Measurements from ENCODE around the gene TTC23L.

The TTC23L gene

GRCh38 chr5:34844999-34845398 lies 6.0 kb downstream of the TTC23L start:
- Mint-ChIP-seq H3K4me3 (no peak overlapping the region), H3K27ac (no peak overlapping the region), H3K27me3 (ENCODE audit: low read depth) (peaks cover 14% of the 10 kb centered on the region), H3K4me1 (ENCODE audit: low read depth) (no peaks in the 10 kb centered on the region), H3K9me3 (no peaks in the 10 kb centered on the region), H3K36me3 (ENCODE audit: low read depth) (no peaks in the 10 kb centered on the region)
- DNase-seq (ENCODE audit: low spot score): no peak

DNA sequence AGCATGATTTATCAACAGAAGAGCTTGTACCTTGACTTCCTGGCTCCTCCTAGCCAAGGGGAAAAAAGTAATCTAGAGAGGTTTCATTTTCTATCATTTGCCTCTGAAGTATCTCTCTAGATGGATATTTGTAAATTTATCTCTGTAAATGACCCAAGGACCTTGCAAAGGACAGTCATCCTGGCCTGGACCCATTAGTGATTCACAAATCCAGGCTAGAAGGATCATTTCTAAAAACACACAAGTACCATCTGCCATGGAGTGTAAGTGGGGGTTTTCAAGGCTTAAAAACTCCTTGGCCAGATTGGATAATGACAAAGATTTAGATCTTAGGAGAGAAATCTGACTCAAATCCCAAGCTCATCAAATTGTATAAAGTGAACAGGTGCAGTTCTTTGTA lies 8.1 kb downstream of the TTC23L start:
- H3K27ac Mint-ChIP-seq: no peak overlapping the region
- H3K27me3 Mint-ChIP-seq (ENCODE audit: low read depth): peaks cover 11% of the 10 kb centered on the region
- no peaks in the 10 kb centered on the region for H3K4me1 Mint-ChIP-seq (ENCODE audit: low read depth)
- H3K9me3 Mint-ChIP-seq: no peaks in the 10 kb centered on the region
- no peak for DNase-seq (ENCODE audit: low spot score)
- no peak overlapping the region for H3K4me3 Mint-ChIP-seq
- H3K36me3 Mint-ChIP-seq (ENCODE audit: low read depth): no peaks in the 10 kb centered on the region

GRCh38 chr5:34847552-34847951 lies 8.6 kb downstream of the TTC23L start:
- no peaks in the 10 kb centered on the region for H3K4me1 Mint-ChIP-seq (ENCODE audit: low read depth)
- DNase-seq (ENCODE audit: low spot score): no peak
- H3K9me3 Mint-ChIP-seq: no peaks in the 10 kb centered on the region
- H3K27ac Mint-ChIP-seq: no peak overlapping the region
- H3K36me3 Mint-ChIP-seq (ENCODE audit: low read depth): no peaks in the 10 kb centered on the region
- H3K27me3 Mint-ChIP-seq (ENCODE audit: low read depth): peaks cover 11% of the 10 kb centered on the region
- no peak overlapping the region for H3K4me3 Mint-ChIP-seq

DNA sequence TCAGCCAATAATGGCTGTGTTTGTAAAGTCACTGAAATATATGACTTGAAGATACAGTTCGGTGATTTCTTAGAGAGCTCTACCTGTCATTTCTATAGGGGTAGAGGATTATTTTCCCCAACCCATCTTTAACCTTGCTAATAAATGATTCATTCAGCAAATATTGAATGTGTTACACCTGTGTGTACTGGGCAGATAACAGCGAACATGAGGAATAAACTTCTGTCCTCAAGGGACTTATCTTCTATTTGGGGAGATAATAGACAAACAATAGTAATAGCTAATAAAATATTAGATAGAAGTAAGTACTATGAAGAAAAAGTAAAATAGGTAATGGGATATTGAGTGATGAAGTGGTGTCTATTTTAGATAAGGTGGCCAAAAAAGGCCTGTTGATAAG lies 9.3 kb downstream of the TTC23L start:
- Mint-ChIP-seq H3K27ac (no peak overlapping the region), H3K27me3 (ENCODE audit: low read depth) (peaks cover 11% of the 10 kb centered on the region), H3K9me3 (no peaks in the 10 kb centered on the region), H3K4me3 (no peak overlapping the region), H3K36me3 (ENCODE audit: low read depth) (no peaks in the 10 kb centered on the region), H3K4me1 (ENCODE audit: low read depth) (no peaks in the 10 kb centered on the region)
- DNase-seq (ENCODE audit: low spot score): no peak

- Mint-ChIP-seq H3K36me3 (ENCODE audit: low read depth) (no peaks in the 10 kb centered on the region), H3K4me1 (ENCODE audit: low read depth) (no peaks in the 10 kb centered on the region), H3K9me3 (no peaks in the 10 kb centered on the region), H3K4me3 (no peak overlapping the region), H3K27me3 (ENCODE audit: low read depth) (peaks cover 7% of the 10 kb centered on the region), H3K27ac (no peak overlapping the region)
- no peak for DNase-seq (ENCODE audit: low spot score)
These were observed 10.3 kb downstream of the TTC23L start for GRCh38 chr5:34849253-34849652.

GRCh38 chr5:34854459-34855174 lies 15.7 kb downstream of the TTC23L start:
- Mint-ChIP-seq H3K27me3 (ENCODE audit: low read depth) (no peaks in the 10 kb centered on the region), H3K36me3 (ENCODE audit: low read depth) (no peaks in the 10 kb centered on the region), H3K9me3 (no peaks in the 10 kb centered on the region), H3K27ac (no peak overlapping the region), H3K4me3 (no peak overlapping the region), H3K4me1 (ENCODE audit: low read depth) (no peaks in the 10 kb centered on the region)
- no peak for DNase-seq (ENCODE audit: low spot score)

DNA sequence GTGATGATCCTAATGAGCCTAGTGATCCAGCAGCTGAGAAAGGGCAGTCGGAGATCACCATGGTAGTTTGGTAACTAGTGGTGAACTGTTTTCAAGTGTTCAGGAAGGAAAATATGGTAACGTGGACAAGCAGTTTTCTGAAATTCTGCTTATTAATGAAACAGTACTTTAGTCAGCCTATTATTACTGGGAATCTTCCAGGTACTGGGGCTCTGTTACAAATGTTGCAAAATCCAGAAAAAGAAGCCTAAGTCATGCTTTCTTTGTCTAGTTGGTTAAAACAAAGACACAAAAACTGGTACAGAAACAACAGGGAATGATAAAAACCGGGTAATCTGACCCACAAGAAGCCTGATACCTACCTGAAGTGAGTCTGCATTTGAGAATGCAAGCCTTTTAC lies 18.2 kb downstream of the TTC23L start:
- no peak overlapping the region for H3K4me3 Mint-ChIP-seq
- no peak for DNase-seq (ENCODE audit: low spot score)
- H3K36me3 Mint-ChIP-seq (ENCODE audit: low read depth): no peaks in the 10 kb centered on the region
- H3K27me3 Mint-ChIP-seq (ENCODE audit: low read depth): no peaks in the 10 kb centered on the region
- H3K27ac Mint-ChIP-seq: no peak overlapping the region
- no peaks in the 10 kb centered on the region for H3K9me3 Mint-ChIP-seq
- H3K4me1 Mint-ChIP-seq (ENCODE audit: low read depth): no peaks in the 10 kb centered on the region

DNA sequence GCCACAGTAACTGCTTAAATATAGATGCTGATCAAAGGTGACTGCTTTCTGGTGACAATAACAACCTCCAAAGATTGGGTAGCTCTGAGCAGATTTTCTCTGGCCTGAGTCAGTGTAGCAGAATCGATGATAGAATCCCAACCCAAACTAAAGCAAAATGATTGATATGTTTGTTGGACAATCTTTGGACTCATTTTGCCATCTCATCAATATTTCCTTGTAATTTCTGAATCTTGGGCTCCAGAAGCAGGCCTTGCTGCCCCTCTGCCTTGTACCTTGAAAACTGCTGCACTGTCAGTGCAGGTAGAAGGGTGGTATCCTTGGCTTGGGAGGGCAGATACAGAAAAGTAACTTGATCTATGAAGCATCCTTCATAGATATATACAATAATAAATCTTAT lies 18.9 kb downstream of the TTC23L start:
- Mint-ChIP-seq H3K4me3 (no peak overlapping the region), H3K4me1 (ENCODE audit: low read depth) (no peaks in the 10 kb centered on the region), H3K27me3 (ENCODE audit: low read depth) (no peaks in the 10 kb centered on the region), H3K9me3 (no peaks in the 10 kb centered on the region), H3K27ac (no peak overlapping the region), H3K36me3 (ENCODE audit: low read depth) (no peaks in the 10 kb centered on the region)
- no peak for DNase-seq (ENCODE audit: low spot score)

GRCh38 chr5:34858790-34859189 lies 19.8 kb downstream of the TTC23L start:
- DNase-seq (ENCODE audit: low spot score): no peak
- no peaks in the 10 kb centered on the region for H3K36me3 Mint-ChIP-seq (ENCODE audit: low read depth)
- H3K27me3 Mint-ChIP-seq (ENCODE audit: low read depth): no peaks in the 10 kb centered on the region
- H3K9me3 Mint-ChIP-seq: no peaks in the 10 kb centered on the region
- no peaks in the 10 kb centered on the region for H3K4me1 Mint-ChIP-seq (ENCODE audit: low read depth)
- H3K4me3 Mint-ChIP-seq: no peak overlapping the region
- H3K27ac Mint-ChIP-seq: no peak overlapping the region

DNA sequence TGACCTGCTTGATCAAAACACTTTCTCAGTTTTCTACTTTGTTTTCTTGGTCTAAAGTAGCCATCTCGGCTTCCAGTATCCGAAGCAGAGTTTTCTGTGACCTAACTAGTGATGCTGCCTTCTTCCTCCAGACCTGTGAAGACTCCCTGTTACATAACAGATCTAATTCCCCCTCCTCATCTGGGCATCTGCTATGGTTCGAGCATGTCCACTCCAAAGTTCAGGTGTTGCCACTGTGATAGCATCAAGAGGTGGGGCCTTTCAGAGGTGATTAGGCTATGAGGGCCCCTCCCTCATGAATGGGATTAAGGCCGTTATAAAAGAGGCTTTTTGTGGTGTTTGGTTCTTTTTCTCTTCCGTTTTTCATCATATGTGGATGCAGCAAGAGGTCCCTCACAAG lies 20.3 kb downstream of the TTC23L start:
- no peak for DNase-seq (ENCODE audit: low spot score)
- H3K27ac Mint-ChIP-seq: no peak overlapping the region
- H3K4me1 Mint-ChIP-seq (ENCODE audit: low read depth): no peaks in the 10 kb centered on the region
- H3K27me3 Mint-ChIP-seq (ENCODE audit: low read depth): no peaks in the 10 kb centered on the region
- H3K9me3 Mint-ChIP-seq: no peaks in the 10 kb centered on the region
- H3K36me3 Mint-ChIP-seq (ENCODE audit: low read depth): no peaks in the 10 kb centered on the region
- no peak overlapping the region for H3K4me3 Mint-ChIP-seq

- no peaks in the 10 kb centered on the region for H3K27me3 Mint-ChIP-seq (ENCODE audit: low read depth)
- H3K9me3 Mint-ChIP-seq: no peaks in the 10 kb centered on the region
- H3K4me3 Mint-ChIP-seq: no peak overlapping the region
- no peaks in the 10 kb centered on the region for H3K36me3 Mint-ChIP-seq (ENCODE audit: low read depth)
- no peak for DNase-seq (ENCODE audit: low spot score)
- no peak overlapping the region for H3K27ac Mint-ChIP-seq
- H3K4me1 Mint-ChIP-seq (ENCODE audit: low read depth): no peaks in the 10 kb centered on the region
These were observed 25.0 kb downstream of the TTC23L start for GRCh38 chr5:34863946-34864345.

- H3K36me3 Mint-ChIP-seq (ENCODE audit: low read depth): no peaks in the 10 kb centered on the region
- H3K27me3 Mint-ChIP-seq (ENCODE audit: low read depth): no peaks in the 10 kb centered on the region
- H3K4me3 Mint-ChIP-seq: no peak overlapping the region
- no peaks in the 10 kb centered on the region for H3K4me1 Mint-ChIP-seq (ENCODE audit: low read depth)
- DNase-seq (ENCODE audit: low spot score): no peak
- no peaks in the 10 kb centered on the region for H3K9me3 Mint-ChIP-seq
- no peak overlapping the region for H3K27ac Mint-ChIP-seq
These were observed 26.1 kb downstream of the TTC23L start for GRCh38 chr5:34865091-34865490.

DNA sequence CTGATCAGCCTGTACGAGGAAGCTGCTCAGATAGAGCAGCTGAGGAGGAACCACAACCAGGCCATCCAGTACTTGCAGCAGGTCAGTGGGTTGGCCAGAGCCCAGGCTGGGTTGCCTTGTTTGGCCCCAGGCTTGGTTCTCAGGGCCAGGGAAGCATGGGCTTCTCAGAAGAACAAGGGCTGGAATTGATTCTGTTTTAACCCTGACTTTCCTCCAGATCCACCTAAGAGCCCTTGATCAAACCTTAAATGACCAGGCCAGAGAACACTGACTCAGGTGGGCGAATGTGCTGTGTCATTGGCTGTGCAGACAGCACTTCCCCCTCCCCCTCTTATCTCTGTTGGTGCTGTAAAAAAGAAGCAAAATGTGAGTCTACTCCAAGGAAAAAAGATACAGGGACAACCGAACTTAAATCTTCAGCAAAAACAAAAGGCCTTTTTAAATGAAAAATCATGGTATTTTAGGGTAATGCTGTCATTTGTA lies 28.1 kb downstream of the TTC23L start:
- H3K9me3 Mint-ChIP-seq: no peaks in the 10 kb centered on the region
- no peak for DNase-seq (ENCODE audit: low spot score)
- H3K4me1 Mint-ChIP-seq (ENCODE audit: low read depth): no peaks in the 10 kb centered on the region
- H3K4me3 Mint-ChIP-seq: no peak overlapping the region
- no peak overlapping the region for H3K27ac Mint-ChIP-seq
- no peaks in the 10 kb centered on the region for H3K36me3 Mint-ChIP-seq (ENCODE audit: low read depth)
- H3K27me3 Mint-ChIP-seq (ENCODE audit: low read depth): no peaks in the 10 kb centered on the region

DNA sequence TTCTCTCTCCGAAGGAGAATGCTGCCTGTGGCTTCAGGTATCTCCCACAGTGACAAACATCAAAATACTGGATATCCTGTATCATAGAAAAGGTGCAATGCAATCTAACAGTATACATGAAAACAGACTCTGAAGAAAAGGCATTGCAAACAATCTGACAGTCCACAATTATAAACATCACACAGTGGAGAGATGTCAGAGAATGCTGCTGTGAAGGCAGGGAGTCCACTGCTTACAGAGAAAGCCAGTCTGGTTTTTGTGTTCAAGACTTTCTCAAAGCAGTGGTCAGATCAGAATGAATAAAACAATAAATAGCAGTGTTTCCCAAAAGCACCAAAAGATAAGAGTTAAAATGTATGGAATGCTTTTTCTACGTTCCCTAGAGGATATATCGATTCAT lies 28.7 kb downstream of the TTC23L start:
- Mint-ChIP-seq H3K4me3 (no peak overlapping the region), H3K27ac (no peak overlapping the region), H3K36me3 (ENCODE audit: low read depth) (no peaks in the 10 kb centered on the region), H3K27me3 (ENCODE audit: low read depth) (no peaks in the 10 kb centered on the region), H3K9me3 (no peaks in the 10 kb centered on the region), H3K4me1 (ENCODE audit: low read depth) (no peaks in the 10 kb centered on the region)
- DNase-seq (ENCODE audit: low spot score): no peak

- H3K9me3 Mint-ChIP-seq: no peaks in the 10 kb centered on the region
- no peaks in the 10 kb centered on the region for H3K36me3 Mint-ChIP-seq (ENCODE audit: low read depth)
- H3K27ac Mint-ChIP-seq: no peak overlapping the region
- H3K27me3 Mint-ChIP-seq (ENCODE audit: low read depth): peaks cover 6% of the 10 kb centered on the region
- H3K4me3 Mint-ChIP-seq: no peak overlapping the region
- no peaks in the 10 kb centered on the region for H3K4me1 Mint-ChIP-seq (ENCODE audit: low read depth)
- DNase-seq (ENCODE audit: low spot score): no peak
These were observed 29.8 kb downstream of the TTC23L start for GRCh38 chr5:34868791-34869190.
